Osteoblast (primary cell): Measurements from ENCODE around the gene EEF2K. TPM values are rescaled to one million over a fixed set of nuclear protein-coding genes. Genes with fewer than 3 reads are reported as not detected.

ENCODE experiments used
- DNase-seq: peaks from one replicate; pipeline ENCODE4 v3.0.0; 2011; ENCODE audit warnings: low spot score, mixed read lengths; ENCODE audit not compliant: insufficient read length; ENCODE audit errors: missing footprints
- H2AFZ ChIP-seq: 2 replicates; pipeline ENCODE4 v1.6.0; 2011; ENCODE audit warnings: mild to moderate bottlenecking, low read length
- H3K27ac ChIP-seq: 2 replicates; pipeline ENCODE4 v1.5.1; 2011; ENCODE audit warnings: mild to moderate bottlenecking, low read depth, low read length, moderate library complexity
- H3K27me3 ChIP-seq: 2 replicates; pipeline ENCODE4 v1.6.0; 2012; ENCODE audit warnings: mild to moderate bottlenecking, control low read depth, inconsistent platforms, low read length, moderate library complexity; ENCODE audit not compliant: insufficient read depth
- H3K36me3 ChIP-seq: 2 replicates; pipeline ENCODE4 v1.5.1; 2011; ENCODE audit warnings: mild to moderate bottlenecking, low read length, control low read depth, moderate library complexity; ENCODE audit not compliant: insufficient read depth
- H3K4me1 ChIP-seq: 2 replicates; pipeline ENCODE4 v1.5.1; 2011; ENCODE audit warnings: mild to moderate bottlenecking, low read length, control low read depth, moderate library complexity; ENCODE audit not compliant: insufficient read depth
- H3K4me2 ChIP-seq: 2 replicates; pipeline ENCODE4 v1.6.0; 2011; ENCODE audit warnings: mild to moderate bottlenecking, low read length; ENCODE audit not compliant: insufficient read depth
- H3K4me3 ChIP-seq: fragments of 200-600 bp; sonication (generic); 3 replicates; pipeline ENCODE4 v1.5.1; 2012; ENCODE audit warnings: mild to moderate bottlenecking, low read length, inconsistent platforms; ENCODE audit not compliant: insufficient read depth
- H3K79me2 ChIP-seq: 2 replicates; pipeline ENCODE4 v1.6.0; 2012; ENCODE audit warnings: mild to moderate bottlenecking, low read length, control low read depth, inconsistent platforms; ENCODE audit not compliant: insufficient read depth
- H3K9me3 ChIP-seq: 2 replicates; pipeline ENCODE4 v1.5.1; 2011; ENCODE audit warnings: low read depth, low read length, control low read depth
- H4K20me1 ChIP-seq: 2 replicates; pipeline ENCODE4 v1.6.0; 2012; ENCODE audit warnings: mild to moderate bottlenecking, low read length, control low read depth; ENCODE audit not compliant: insufficient read depth
- CTCF ChIP-seq: IDR thresholded peaks from 2 replicates; pipeline ENCODE4 v1.5.1; 2011; ENCODE audit warnings: mild to moderate bottlenecking, low read depth, low read length, moderate library complexity; ENCODE audit errors: extremely low read depth
- total RNA-seq: library from RNA; depleted of rRNA; stranded (reverse); fragments of >200 nt; gene quantifications from 2 replicates; pipeline ENCODE4 v1.2.3, GENCODE V29; 2012

The EEF2K gene
- total RNA-seq, 1 donor = 41.6 TPM

GRCh38 chr16:22222998-22223397, 16.9 kb downstream of the EEF2K start:
- no peak overlapping the region for H3K4me2 ChIP-seq
- peaks cover 44% of the 10 kb centered on the region for H3K79me2 ChIP-seq
- no peak overlapping the region for H3K27ac ChIP-seq
- peaks cover 11% of the 10 kb centered on the region for H3K4me1 ChIP-seq
- no peaks in the 10 kb centered on the region for H3K27me3 ChIP-seq
- no peak overlapping the region for H2AFZ ChIP-seq
- H3K9me3 ChIP-seq = no peaks in the 10 kb centered on the region
- peaks cover 18% of the 10 kb centered on the region for H4K20me1 ChIP-seq
- peaks cover 4% of the 10 kb centered on the region for H3K36me3 ChIP-seq
- TF ChIP-seq CTCF = no peak
- no peak for DNase-seq
- no peak overlapping the region for H3K4me3 ChIP-seq

- no peaks in the 10 kb centered on the region for H3K27me3 ChIP-seq
- H3K4me3 ChIP-seq = no peak overlapping the region
- no peak overlapping the region for H3K4me2 ChIP-seq
- no peak overlapping the region for H2AFZ ChIP-seq
- H3K9me3 ChIP-seq = no peaks in the 10 kb centered on the region
- DNase-seq = no peak
- peaks cover 30% of the 10 kb centered on the region for H3K79me2 ChIP-seq
- H4K20me1 ChIP-seq = peaks cover 3% of the 10 kb centered on the region
- no peak for TF ChIP-seq CTCF
- peaks cover 11% of the 10 kb centered on the region for H3K4me1 ChIP-seq
- peaks cover 10% of the 10 kb centered on the region for H3K36me3 ChIP-seq
- H3K27ac ChIP-seq = no peak overlapping the region
Measured at GRCh38 chr16:22225060-22225459, 19.0 kb downstream of the EEF2K start.

GRCh38 chr16:22229889-22230288, 23.8 kb downstream of the EEF2K start:
- Histone ChIP-seq H3K36me3 (peaks cover 14% of the 10 kb centered on the region), H3K27ac (no peak overlapping the region), H2AFZ (no peak overlapping the region), H3K4me3 (no peak overlapping the region), H3K4me2 (no peak overlapping the region), H3K9me3 (no peaks in the 10 kb centered on the region), H3K4me1 (no peaks in the 10 kb centered on the region), H4K20me1 (peaks cover 2% of the 10 kb centered on the region), H3K27me3 (no peaks in the 10 kb centered on the region), H3K79me2 (peaks cover 9% of the 10 kb centered on the region)
- DNase-seq = no peak
- no peak for TF ChIP-seq CTCF

- DNase-seq = no peak
- peaks cover 2% of the 10 kb centered on the region for H4K20me1 ChIP-seq
Measured at GRCh38 chr16:22232277-22233036, 26.4 kb downstream of the EEF2K start.

More at GRCh38 chr16:22232277-22233036, 26.4 kb downstream of the EEF2K start:
- TF ChIP-seq CTCF = no peak
- H3K36me3 ChIP-seq = peaks cover 11% of the 10 kb centered on the region
- no peak overlapping the region for H2AFZ ChIP-seq
- no peaks in the 10 kb centered on the region for H3K79me2 ChIP-seq
- H3K27me3 ChIP-seq = no peaks in the 10 kb centered on the region
- no peaks in the 10 kb centered on the region for H3K4me1 ChIP-seq
- H3K4me3 ChIP-seq = no peak overlapping the region
- H3K9me3 ChIP-seq = no peaks in the 10 kb centered on the region
- H3K4me2 ChIP-seq = no peak overlapping the region
- no peak overlapping the region for H3K27ac ChIP-seq
